ENCODE results near the gene TPCN2. TPM values are rescaled to one million over a fixed set of nuclear protein-coding genes. Genes with fewer than 3 reads are reported as not detected.

Gene TPCN2
- total and polyA plus RNA-seq, 4 experiments from 2014 or later = 6.6 to 23.0 (median 14.8) TPM

DNA sequence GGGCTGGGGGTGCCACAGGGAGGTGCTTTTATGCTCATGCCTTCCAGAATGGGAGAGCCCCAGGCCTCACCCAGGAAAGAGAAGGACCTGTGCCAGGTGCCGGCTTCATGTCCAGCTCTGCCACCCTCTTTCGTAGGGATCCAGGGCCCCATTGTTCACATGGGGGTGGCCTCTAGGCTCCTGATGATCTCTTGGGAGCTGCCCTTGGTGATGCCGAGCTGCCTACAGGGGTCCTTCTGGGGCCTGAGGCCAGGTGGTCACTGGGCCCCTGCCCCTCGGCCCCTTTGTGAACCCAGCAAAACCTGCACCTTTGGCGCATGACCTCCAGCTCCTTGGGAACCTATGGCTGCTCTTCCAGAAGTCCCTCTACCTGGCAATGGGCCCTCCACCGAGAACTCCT is 65.6 kb downstream of the TPCN2 start:
- Histone ChIP-seq H3K27me3 (ENCODE audit: insufficient read depth, low read length) (no peaks in the 10 kb centered on the region), H3K4me3 (ENCODE audit: low read length in 2 of 2) (no peak overlapping the region), H3K4me1 (ENCODE audit: insufficient read depth, low read length) (no peaks in the 10 kb centered on the region), H3K9me3 (ENCODE audit: control insufficient read depth in 1 of 2, low read length in 2 of 2) (no peaks in the 10 kb centered on the region), H3K27ac (ENCODE audit: low read depth, low read length) (no peak overlapping the region), H3K36me3 (ENCODE audit: insufficient read depth, low read length) (no peaks in the 10 kb centered on the region)
- Mint-ChIP-seq H3K4me3 (no peak overlapping the region), H3K27ac (no peak overlapping the region), H3K36me3 (peaks cover 0 to 11% of the 10 kb centered on the region in 2 donors), H3K4me1 (peaks cover 0 to 4% (median 1%) of the 10 kb centered on the region in 4 donors), H3K27me3 (peaks cover 0 to 3% of the 10 kb centered on the region in 2 donors), H3K9me3 (peaks cover 0 to 7% (median 0%) of the 10 kb centered on the region in 8 donors)
- no peak for DNase-seq
- intact Hi-C loops (cut with micrococcal nuclease) = no loop called here
- CTCF ChIA-PET (ENCODE audit: partially characterized antibody) = no interaction called here
- POLR2A ChIA-PET (ENCODE audit: partially characterized antibody) = no interaction called here

DNA sequence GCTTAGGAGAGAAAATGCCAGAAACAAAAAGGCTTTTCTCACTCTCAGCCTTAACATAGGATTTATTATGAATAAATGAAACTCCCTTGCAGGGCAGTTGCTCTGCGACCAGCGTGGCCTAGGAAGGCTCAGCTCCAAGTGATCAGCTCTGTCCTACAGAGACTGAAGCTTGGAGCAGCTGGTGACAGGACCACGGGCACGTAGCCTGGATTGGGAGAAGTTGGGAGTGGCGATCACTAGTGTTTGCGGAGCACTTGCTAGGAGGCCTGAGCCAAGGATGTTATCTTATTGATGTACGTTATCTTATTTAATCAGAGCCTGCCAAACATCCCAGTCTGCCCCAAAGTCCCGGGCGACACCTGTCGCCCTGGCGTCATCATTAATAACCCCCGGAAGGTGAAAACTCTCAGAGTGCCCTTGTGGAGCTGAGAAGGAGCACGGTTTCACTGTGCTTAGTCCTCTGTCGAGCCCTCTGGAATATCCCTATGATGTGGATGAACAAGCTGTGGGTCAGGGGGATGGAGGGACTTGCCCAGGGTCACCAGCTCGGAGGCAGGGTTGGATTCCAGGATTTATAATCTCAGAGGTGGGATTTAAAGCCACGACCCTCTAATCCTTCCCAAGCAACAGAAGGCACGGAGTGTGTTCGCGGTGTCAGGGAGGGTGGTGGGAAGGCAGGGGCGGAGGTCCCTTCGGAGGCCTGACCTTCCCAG is 66.2 kb downstream of the TPCN2 start:
- Mint-ChIP-seq H3K27me3 (peaks cover 0 to 3% of the 10 kb centered on the region in 2 donors), H3K9me3 (peaks cover 0 to 6% (median 0%) of the 10 kb centered on the region in 8 donors), H3K36me3 (peaks cover 0 to 6% of the 10 kb centered on the region in 2 donors), H3K27ac (no peak overlapping the region), H3K4me1 (peaks cover 0 to 4% (median 1%) of the 10 kb centered on the region in 4 donors), H3K4me3 (no peak overlapping the region)
- ChIA-PET CTCF (ENCODE audit: partially characterized antibody) (interaction anchor here (0.9 kb wide), 1 partner anchor 13 kb away, joined by 3 read pairs; no protein-coding TSS in a partner anchor), POLR2A (ENCODE audit: partially characterized antibody) (no interaction called here)
- no peaks in the 10 kb centered on the region for H3K36me3 ChIP-seq (ENCODE audit: insufficient read depth, low read length)
- H3K27ac ChIP-seq (ENCODE audit: low read depth, low read length) = no peak overlapping the region
- H3K4me3 ChIP-seq (ENCODE audit: low read length in 2 of 2) = no peak overlapping the region
- H3K9me3 ChIP-seq (ENCODE audit: control insufficient read depth in 1 of 2, low read length in 2 of 2) = no peaks in the 10 kb centered on the region
- intact Hi-C loops (cut with micrococcal nuclease) = no loop called here
- no peaks in the 10 kb centered on the region for H3K27me3 ChIP-seq (ENCODE audit: insufficient read depth, low read length)
- DNase-seq = no peak
- H3K4me1 ChIP-seq (ENCODE audit: insufficient read depth, low read length) = no peaks in the 10 kb centered on the region

DNA sequence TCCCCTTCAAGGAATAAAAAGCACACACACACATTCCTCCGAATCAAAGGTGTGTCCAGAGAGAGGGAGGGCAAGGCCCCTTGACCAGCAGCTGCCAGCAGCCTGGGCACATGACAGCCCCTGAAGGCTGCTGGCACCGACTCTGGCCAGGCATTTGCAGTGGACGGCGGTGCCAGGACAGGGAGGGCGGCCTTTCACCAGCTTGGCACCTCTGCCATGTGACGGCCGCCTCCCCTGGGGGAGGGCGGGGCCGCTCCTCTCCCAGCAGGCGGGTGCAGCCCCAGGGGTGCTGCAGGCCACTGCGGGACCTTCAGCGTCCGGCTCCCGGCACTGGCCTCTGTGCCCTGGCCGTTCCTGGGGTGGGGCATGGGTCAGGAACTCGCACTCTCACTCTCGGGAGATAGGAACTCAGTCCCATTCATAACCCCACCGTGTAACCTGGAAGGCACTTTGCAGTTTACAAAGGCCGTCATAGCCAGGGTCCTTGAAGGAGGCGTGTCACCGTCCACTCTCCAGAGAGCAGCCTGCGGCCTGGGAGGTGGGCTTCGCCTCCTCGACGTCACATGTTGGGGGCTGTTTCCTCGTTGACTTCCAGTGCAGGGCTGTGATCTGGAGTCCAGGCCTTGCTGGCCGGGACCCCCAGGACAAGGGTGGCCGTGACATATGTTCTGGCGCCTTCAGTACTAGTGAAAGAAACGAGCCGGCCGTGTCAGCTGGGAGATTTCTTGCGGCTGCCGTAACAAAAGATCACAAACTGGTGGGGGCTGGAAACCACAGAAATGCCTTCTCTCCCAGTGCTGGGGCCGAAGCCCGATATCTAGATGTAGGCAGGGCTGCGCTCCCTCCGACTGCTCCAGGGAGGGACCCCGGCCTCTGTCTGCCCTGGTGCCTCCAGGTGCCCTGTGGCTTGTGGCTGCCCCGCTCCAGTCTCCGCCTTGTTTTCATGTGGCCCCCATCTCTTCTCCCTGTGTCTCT is 67.1 kb downstream of the TPCN2 start:
- ChIA-PET CTCF (ENCODE audit: partially characterized antibody) (interaction anchor here (0.9 kb wide), 1 partner anchor 14 kb away, joined by 3 read pairs; no protein-coding TSS in a partner anchor), POLR2A (ENCODE audit: partially characterized antibody) (no interaction called here)
- H3K4me1 ChIP-seq (ENCODE audit: insufficient read depth, low read length) = peaks cover 2% of the 10 kb centered on the region
- H3K27ac ChIP-seq (ENCODE audit: low read depth, low read length) = no peak overlapping the region
- no peak for DNase-seq
- H3K27me3 ChIP-seq (ENCODE audit: insufficient read depth, low read length) = no peaks in the 10 kb centered on the region
- H3K4me1 Mint-ChIP-seq = peaks cover 2 to 6% (median 4%) of the 10 kb centered on the region in 4 donors
- no peaks in the 10 kb centered on the region for H3K9me3 ChIP-seq (ENCODE audit: control insufficient read depth in 1 of 2, low read length in 2 of 2)
- no peak overlapping the region for H3K4me3 ChIP-seq (ENCODE audit: low read length in 2 of 2)
- no peaks in the 10 kb centered on the region for H3K36me3 ChIP-seq (ENCODE audit: insufficient read depth, low read length)
- H3K9me3 Mint-ChIP-seq = peaks cover 0 to 6% (median 0%) of the 10 kb centered on the region in 8 donors
- intact Hi-C loops (cut with micrococcal nuclease) = no loop called here
- no peaks in the 10 kb centered on the region for H3K36me3 Mint-ChIP-seq
- H3K27me3 Mint-ChIP-seq = no peaks in the 10 kb centered on the region
- H3K27ac Mint-ChIP-seq = peak overlapping the region in 1 of 7 donors; percentile 6
- no peak overlapping the region for H3K4me3 Mint-ChIP-seq

DNA sequence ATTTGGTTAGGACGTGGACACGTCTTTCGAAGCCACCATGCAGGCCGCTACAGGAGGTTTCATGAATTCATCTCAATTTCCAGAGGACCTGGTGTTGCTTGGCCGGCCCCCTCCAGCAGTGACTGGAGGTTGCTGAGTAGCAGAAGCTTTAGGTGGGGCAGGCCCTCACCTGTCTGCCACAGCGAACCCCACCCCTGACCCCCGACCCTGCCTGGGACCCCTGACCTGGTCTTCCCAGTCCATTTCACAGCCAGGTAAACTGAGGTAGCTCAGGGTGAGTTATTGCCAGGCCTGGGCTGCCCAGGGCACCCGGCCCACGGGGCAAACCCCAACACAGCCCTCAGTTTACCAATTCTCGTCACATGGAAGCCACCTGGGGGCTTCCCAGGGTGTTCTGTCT is 67.9 kb downstream of the TPCN2 start:
- no peak overlapping the region for H3K27ac Mint-ChIP-seq
- peaks cover 10 to 13% (median 10%) of the 10 kb centered on the region in 4 donors for H3K4me1 Mint-ChIP-seq
- no peak overlapping the region for H3K4me3 ChIP-seq (ENCODE audit: low read length in 2 of 2)
- H3K4me3 Mint-ChIP-seq = no peak overlapping the region
- H3K27ac ChIP-seq (ENCODE audit: low read depth, low read length) = no peak overlapping the region
- peaks cover 10% of the 10 kb centered on the region for H3K4me1 ChIP-seq (ENCODE audit: insufficient read depth, low read length)
- no peaks in the 10 kb centered on the region for H3K36me3 ChIP-seq (ENCODE audit: insufficient read depth, low read length)
- intact Hi-C loops (cut with micrococcal nuclease) = no loop called here
- H3K36me3 Mint-ChIP-seq = no peaks in the 10 kb centered on the region
- no peaks in the 10 kb centered on the region for H3K27me3 Mint-ChIP-seq
- ChIA-PET CTCF (ENCODE audit: partially characterized antibody) (no interaction called here), POLR2A (ENCODE audit: partially characterized antibody) (no interaction called here)
- H3K9me3 Mint-ChIP-seq = peaks cover 0 to 6% (median 0%) of the 10 kb centered on the region in 8 donors
- H3K9me3 ChIP-seq (ENCODE audit: control insufficient read depth in 1 of 2, low read length in 2 of 2) = no peaks in the 10 kb centered on the region
- H3K27me3 ChIP-seq (ENCODE audit: insufficient read depth, low read length) = no peaks in the 10 kb centered on the region
- DNase-seq = no peak

DNA sequence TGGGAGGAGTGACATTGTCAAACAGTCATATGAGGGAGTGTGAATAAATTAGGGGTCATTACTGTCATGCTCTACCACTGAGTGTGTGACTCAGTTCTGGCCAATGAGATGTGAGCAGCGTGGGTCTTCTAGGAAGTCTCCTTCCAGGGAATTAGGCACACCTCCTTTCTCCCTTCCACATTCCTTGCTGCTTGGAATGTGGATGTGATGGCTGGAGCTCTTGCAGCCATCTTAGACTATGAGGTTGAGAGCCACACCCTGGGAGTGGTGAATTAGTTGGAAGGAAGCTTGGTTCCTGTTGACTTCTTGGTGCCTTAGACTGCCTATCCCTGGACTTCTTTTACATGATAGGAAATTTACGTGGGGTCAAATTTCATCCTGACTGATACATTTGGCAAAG is 70.5 kb downstream of the TPCN2 start:
- Histone ChIP-seq H3K36me3 (ENCODE audit: insufficient read depth, low read length) (no peaks in the 10 kb centered on the region), H3K27me3 (ENCODE audit: insufficient read depth, low read length) (no peaks in the 10 kb centered on the region), H3K4me1 (ENCODE audit: insufficient read depth, low read length) (peaks cover 33% of the 10 kb centered on the region), H3K9me3 (ENCODE audit: control insufficient read depth in 1 of 2, low read length in 2 of 2) (no peaks in the 10 kb centered on the region), H3K27ac (ENCODE audit: low read depth, low read length) (no peak overlapping the region), H3K4me3 (ENCODE audit: low read length in 2 of 2) (no peak overlapping the region)
- H3K9me3 Mint-ChIP-seq = peaks cover 0 to 6% (median 0%) of the 10 kb centered on the region in 8 donors
- H3K27me3 Mint-ChIP-seq = no peaks in the 10 kb centered on the region
- no peak overlapping the region for H3K4me3 Mint-ChIP-seq
- H3K27ac Mint-ChIP-seq = peak overlapping the region in 2 of 7 donors; percentile 61 to 67
- POLR2A ChIA-PET (ENCODE audit: partially characterized antibody) = no interaction called here
- CTCF ChIA-PET (ENCODE audit: partially characterized antibody) = no interaction called here
- DNase-seq = no peak
- peaks cover 22 to 36% (median 29%) of the 10 kb centered on the region in 4 donors for H3K4me1 Mint-ChIP-seq
- no peaks in the 10 kb centered on the region for H3K36me3 Mint-ChIP-seq
- intact Hi-C loops (cut with micrococcal nuclease) = no loop called here

DNA sequence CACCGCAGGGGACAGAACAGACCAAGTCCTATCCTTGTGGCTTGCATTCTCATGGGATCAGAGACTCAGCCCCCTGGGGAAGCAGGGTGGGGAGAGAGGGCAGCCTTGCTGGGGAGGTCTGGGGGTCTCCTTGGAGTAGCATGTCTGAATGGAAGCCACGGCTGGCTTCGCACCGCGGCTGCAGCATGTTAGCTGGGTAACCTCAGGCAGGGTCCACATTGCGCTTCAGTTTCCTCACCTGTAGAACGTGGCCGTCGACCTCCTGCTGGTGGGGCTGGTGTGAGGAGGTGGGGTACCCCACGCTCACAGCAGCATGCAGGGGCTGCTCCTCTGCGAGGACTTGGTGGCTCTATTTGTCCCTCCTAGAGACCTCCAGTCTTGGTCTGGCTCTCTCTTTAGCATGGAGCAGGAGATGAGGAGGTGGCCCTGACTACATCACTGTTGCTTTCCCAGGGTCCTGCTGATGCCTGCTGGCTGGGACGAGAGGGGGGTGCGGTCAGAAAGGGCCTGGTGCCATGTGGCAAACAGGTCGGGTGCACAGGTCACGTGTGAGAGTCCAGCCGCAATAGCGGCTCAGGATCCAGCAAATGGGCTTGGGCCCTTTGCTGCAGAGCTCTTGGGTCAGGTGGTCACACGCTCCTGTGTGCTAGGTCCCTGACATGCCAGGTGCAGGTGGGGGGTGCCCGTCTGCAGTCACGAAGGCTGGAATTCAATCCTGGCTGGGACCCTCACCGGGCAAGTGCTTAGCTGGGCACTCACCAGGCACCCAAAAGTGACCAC is 71.6 kb downstream of the TPCN2 start:
- Mint-ChIP-seq H3K4me1 (peaks cover 27 to 43% (median 35%) of the 10 kb centered on the region in 4 donors), H3K27me3 (no peaks in the 10 kb centered on the region), H3K9me3 (peaks cover 0 to 6% (median 0%) of the 10 kb centered on the region in 8 donors), H3K27ac (peak overlapping the region in 2 of 7 donors; percentile 35 to 83), H3K36me3 (no peaks in the 10 kb centered on the region), H3K4me3 (peak overlapping the region in 1 of 8 donors; percentile 75)
- Histone ChIP-seq H3K9me3 (ENCODE audit: control insufficient read depth in 1 of 2, low read length in 2 of 2) (no peaks in the 10 kb centered on the region), H3K36me3 (ENCODE audit: insufficient read depth, low read length) (no peaks in the 10 kb centered on the region), H3K27ac (ENCODE audit: low read depth, low read length) (no peak overlapping the region), H3K27me3 (ENCODE audit: insufficient read depth, low read length) (no peaks in the 10 kb centered on the region), H3K4me3 (ENCODE audit: low read length in 2 of 2) (no peak overlapping the region), H3K4me1 (ENCODE audit: insufficient read depth, low read length) (peaks cover 41% of the 10 kb centered on the region)
- no peak for DNase-seq
- POLR2A ChIA-PET (ENCODE audit: partially characterized antibody) = no interaction called here
- CTCF ChIA-PET (ENCODE audit: partially characterized antibody) = no interaction called here
- intact Hi-C loops (cut with micrococcal nuclease) = no loop called here

Data from CD4-positive, alpha-beta memory T cell (primary cell).